ENCODE results near the gene ISX.

- TF ChIP-seq CTCF (IDR thresholded peaks at IDR 0.05) (no peak), REST (IDR thresholded peaks at IDR 0.05; ENCODE audit: insufficient read depth in 1 of 2, low read depth in 2 of 2, low read length in 1 of 2) (no peak), POLR2AphosphoS5 (IDR thresholded peaks at IDR 0.05; ENCODE audit: low read depth, low read length) (no peak), TCF7L2 (IDR thresholded peaks at IDR 0.05; ENCODE audit: low read depth, low read length) (no peak), SIN3A (IDR thresholded peaks at IDR 0.05; ENCODE audit: borderline replicate concordance, insufficient read depth, low read depth, low read length) (no peak)
Observed at GRCh38 chr22:35115515-35115914, 49.6 kb downstream of the ISX start.
